GM12892 (cell line): ENCODE data around the gene DDX27.

Experiments used
- DNase-seq: peaks from one replicate; pipeline ENCODE4 v3.0.0; 2011; ENCODE audit not compliant: insufficient read length
- FAIRE-seq: peaks from 2 replicates; lab custom pipeline; 2011; peaks lifted over from hg19 to GRCh38; lab: Jason Lieb, UNC
- POLR2A ChIP-seq: IDR thresholded peaks from 2 replicates; pipeline ENCODE4 v1.6.1; 2011; ENCODE audit warnings: low read depth, low read length, control low read depth
- POLR2AphosphoS5 ChIP-seq: IDR thresholded peaks from 2 replicates; pipeline ENCODE4 v1.6.1; 2011; ENCODE audit warnings: low read depth, low read length, control low read depth
- TAF1 ChIP-seq: IDR thresholded peaks from 2 replicates; pipeline ENCODE4 v1.6.1; 2011; ENCODE audit warnings: low read depth, mild to moderate bottlenecking, control low read depth, low read length, borderline replicate concordance

DDX27 gene

GRCh38 chr20:49276161-49276960 is 57.1 kb downstream of the DDX27 start:
- peak; percentile 66 for FAIRE-seq
- no peak for TF ChIP-seq POLR2A
- DNase-seq: peak; percentile 23

GRCh38 chr20:49276961-49277785 is 58.0 kb downstream of the DDX27 start:
- DNase-seq (peak; percentile 27), FAIRE-seq (no peak)
- TF ChIP-seq POLR2A: 0 out of 2 replicates have a peak, but pooled peaks have one; percentile 6
- TF ChIP-seq TAF1: no peak

- FAIRE-seq (no peak), DNase-seq (no peak)
- TF ChIP-seq POLR2A (peak; percentile 55; the same call in 1 of the 2 replicates), TAF1 (peak; percentile 77; the same call in 1 of the 2 replicates), POLR2AphosphoS5 (no peak; the same call in 1 of the 2 replicates)
Measured at GRCh38 chr20:49277786-49278035, 58.5 kb downstream of the DDX27 start.

- peak; percentile 100 for TF ChIP-seq TAF1
- TF ChIP-seq POLR2AphosphoS5: peak; percentile 100
- peak; percentile 100 for TF ChIP-seq POLR2A
- DNase-seq (peak; percentile 92), FAIRE-seq (peak; percentile 94)
Measured at GRCh38 chr20:49278036-49278817, 59.0 kb downstream of the DDX27 start, which contains the start of gene ZNFX1. ZNFX1 (minus strand) TSS chr20:49278057; CDS start chr20:49275839, 2,218 bp downstream.

GRCh38 chr20:49278818-49279676 is 59.8 kb downstream of the DDX27 start:
- TF ChIP-seq POLR2A (no peak), TAF1 (no peak), POLR2AphosphoS5 (no peak)
- no peak for FAIRE-seq
- DNase-seq: no peak

- no peak for FAIRE-seq
- TF ChIP-seq POLR2AphosphoS5 (no peak; the same call in none of the 2 replicates), POLR2A (no peak), TAF1 (no peak)
- no peak for DNase-seq
Measured at GRCh38 chr20:49279677-49280462, 60.7 kb downstream of the DDX27 start.

- TF ChIP-seq POLR2AphosphoS5 (peak; percentile 24; the same call in 1 of the 2 replicates), TAF1 (no peak), POLR2A (peak; percentile 12; the same call in 1 of the 2 replicates)
- FAIRE-seq (no peak), DNase-seq (no peak)
Measured at GRCh38 chr20:49280463-49281058, 61.3 kb downstream of the DDX27 start.

GRCh38 chr20:49281059-49281912 is 62.1 kb downstream of the DDX27 start:
- FAIRE-seq (no peak), DNase-seq (no peak)
- no peak for TF ChIP-seq TAF1
- peak; percentile 19; the same call in 1 of the 2 replicates for TF ChIP-seq POLR2AphosphoS5
- peak; percentile 22; the same call in 1 of the 2 replicates for TF ChIP-seq POLR2A

GRCh38 chr20:49281913-49282467 is 62.8 kb downstream of the DDX27 start:
- TF ChIP-seq POLR2A (no peak), TAF1 (no peak), POLR2AphosphoS5 (no peak)
- no peak for DNase-seq
- FAIRE-seq: no peak
